GDM1 (cell line): ENCODE data around the gene SPINK8.
A peak's percentile ranks its signal among the peaks of the same experiment; 100 is the strongest.
"Not testable (repeated sequence)": the region's sequence is repeated elsewhere in the genome, so short reads cannot be mapped to it uniquely, and the experiment has no call there.

Experiments used
- DNase-seq: peaks from one replicate; lab custom pipeline; 2025; lab: John Stamatoyannopoulos, UW

SPINK8 gene

DNA sequence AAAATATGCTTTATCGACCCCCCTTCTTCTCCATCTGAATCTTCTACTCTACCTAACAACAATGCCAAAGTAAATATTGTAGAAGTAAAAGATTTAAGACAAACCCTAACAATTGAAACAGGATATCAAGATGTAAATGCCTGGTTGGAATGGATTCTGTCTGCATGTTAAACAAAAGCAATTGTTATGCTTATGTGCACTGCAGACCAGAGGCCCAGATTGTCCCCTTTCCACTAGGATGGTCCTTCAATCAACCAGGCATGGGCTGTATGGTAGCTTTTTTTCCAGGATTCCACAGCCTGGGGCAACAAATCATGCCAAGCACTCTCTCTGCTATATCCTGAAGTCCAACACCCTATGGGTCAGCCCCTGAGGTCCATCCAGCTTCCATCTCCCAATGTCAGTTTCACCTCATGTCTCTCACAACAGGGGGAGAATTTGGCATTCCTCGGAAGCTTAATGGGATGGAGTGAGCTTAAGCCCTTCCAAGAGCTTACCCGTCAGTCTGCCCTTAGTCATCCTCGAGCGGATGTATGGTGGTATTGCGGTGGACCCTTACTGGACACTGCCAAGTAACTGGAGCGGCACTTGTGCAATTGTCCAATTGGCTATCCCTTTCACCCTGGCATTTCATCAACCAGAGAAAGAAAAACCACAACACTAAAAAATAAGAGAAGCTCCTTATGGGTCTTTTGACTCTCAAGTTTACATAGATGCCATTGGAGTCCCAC, 56.4 kb downstream of the SPINK8 start:
- no peak for DNase-seq

DNA sequence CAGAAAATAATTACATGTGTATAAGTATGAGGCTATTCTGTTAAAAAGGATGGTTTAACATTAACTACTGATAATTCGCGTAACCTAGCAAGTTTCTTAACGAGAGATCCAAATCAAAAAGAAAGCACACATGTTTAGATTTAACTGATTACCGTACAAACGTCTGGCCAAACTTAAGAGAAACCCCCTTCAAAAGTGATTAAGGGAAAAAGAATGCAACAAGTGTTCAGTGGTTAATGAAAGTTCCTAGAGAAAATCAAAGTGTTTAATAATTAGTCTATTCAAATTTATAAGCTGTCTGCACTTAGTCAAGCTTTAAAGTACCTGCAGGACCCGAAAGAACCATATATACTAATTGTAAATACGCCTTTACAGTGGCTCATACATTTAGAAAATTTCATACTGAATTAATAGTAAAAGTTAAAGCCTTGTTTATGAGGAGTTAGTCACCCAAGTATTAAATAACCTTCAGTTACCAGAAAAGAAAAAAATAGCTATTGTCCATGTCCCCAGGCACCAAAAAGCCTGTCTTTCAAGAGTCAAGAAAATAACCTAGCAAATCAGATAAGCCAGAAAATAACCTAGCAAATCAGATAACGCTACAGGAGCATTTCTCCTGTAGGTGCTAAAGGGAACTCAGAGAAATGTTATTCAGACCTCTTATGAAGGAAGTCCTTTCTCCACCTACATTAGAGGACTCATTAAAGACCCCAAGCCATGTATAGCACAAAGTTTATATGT, 58.0 kb downstream of the SPINK8 start:
- no peak for DNase-seq

DNA sequence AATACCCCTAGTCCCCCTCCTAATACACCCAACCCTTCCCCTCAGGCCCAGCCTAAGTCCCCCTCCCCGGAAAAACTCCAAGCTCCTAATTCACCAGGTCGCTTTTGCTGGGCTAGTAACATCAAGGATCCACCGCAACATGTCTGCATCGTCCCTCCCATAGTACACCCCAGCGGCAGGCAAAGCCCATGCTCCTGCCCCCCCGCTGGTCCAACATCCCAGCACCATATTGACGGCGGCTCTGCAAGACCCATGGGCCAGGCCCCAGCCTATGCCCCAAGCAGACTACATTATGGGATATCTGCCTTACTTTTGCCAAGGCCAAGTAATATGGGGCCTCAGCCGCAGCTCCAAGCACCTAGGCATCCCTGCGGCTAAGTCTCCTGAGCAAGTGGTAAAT, 59.0 kb downstream of the SPINK8 start:
- no peak for DNase-seq

DNA sequence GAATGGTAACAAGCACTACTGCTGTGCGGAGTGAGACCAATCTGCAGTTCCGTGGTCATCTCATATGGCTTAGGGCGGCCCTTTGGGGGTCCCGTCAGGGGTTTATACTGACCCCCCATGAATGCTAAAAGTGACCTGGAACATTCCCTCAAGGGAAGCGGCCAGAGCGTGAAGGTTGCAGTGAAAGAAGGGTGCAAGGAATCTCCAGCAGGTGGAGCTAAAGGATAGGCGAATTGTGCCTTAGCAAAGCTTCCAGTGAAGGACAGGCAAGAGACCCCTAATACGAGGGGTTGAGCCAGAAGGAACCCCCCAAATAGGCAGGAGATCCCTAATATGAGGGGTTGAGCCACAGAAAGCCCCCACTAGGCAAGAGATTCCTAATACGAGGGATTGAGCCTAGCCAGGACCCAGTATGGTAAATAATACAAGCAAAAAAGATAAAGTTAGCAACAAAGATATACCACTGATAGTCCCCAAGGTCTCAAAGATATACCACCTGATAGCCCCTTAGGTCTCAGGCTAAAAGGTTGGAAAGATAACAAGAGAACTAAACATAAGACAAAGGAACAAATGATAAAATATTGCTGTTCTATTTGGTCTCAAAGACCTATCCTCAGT, 59.8 kb downstream of the SPINK8 start:
- peak; percentile 33 for DNase-seq

DNA sequence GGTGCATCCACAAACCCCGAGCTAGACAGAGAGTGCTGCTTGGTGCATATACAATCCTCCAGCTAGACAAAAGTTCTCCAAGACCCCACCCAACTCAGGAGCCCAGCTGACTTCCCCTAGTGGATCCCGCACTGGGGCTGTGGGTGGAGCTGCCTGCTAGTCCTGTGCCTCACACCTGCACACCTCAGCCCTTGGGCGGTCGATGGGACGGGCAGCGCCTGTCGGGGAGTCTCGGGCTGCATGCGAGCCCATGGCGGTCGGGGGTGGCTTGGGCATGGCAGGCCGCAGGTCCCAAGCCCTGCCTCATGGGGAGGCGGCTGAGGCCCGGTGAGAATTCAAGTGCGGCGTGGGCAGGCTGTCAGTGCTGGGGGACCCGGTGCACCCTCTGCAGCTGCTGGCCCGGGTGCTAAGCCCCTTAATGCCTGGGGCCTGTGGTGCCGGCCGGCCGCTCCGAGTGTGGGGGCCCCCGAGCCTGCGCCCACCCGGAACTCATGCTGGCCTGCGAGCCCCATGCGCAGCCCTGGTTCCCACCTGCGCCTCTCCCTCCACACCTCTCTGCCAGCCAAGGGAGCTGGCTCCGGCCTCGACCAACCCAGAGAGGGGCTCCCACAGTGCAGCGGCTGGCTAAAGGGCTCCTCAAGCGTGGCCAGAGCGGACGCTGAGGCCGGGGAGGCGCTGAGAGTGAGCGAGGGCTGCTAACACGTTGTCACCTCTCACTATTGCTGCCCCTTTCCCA, 61.5 kb downstream of the SPINK8 start:
- DNase-seq: no peak

DNA sequence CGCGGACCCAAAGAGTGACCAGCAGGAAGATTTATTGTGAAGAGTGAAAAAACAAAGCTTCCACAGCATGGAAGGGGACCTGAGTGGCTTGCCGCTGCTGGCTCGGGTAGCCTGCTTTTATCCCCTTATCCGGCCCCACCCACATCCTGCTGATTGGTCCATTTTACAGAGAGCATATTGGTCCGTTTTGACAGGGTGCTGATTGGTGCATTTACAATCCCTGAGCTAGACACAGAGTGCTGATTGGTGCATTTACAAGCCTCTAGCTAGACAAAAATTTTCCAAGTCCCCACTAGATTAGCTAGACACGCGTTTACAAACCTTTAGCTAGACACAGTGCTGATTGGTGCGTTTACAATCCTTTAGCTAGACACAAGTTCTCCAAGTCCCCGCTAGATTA, 62.2 kb downstream of the SPINK8 start:
- not testable (repeated sequence) for DNase-seq

DNA sequence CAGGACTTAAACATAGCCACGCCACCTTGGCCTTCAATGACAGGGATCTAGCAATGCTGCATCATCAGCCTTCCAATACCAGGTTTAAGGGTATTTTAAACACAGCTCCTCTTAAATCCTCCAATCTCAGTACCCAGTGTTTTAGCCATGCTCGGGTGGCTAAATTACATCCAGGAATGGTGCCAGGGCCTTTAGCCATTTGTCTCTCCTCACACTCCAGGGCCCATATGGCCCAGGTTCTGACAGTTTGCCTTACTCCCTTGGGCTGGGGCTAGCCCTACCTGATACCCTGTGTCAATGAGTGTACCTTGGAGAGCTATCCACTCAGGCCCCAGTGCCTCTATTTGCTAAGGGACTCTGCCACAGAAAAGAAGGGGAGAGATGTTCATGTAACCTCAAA, 63.2 kb downstream of the SPINK8 start:
- no peak for DNase-seq

DNA sequence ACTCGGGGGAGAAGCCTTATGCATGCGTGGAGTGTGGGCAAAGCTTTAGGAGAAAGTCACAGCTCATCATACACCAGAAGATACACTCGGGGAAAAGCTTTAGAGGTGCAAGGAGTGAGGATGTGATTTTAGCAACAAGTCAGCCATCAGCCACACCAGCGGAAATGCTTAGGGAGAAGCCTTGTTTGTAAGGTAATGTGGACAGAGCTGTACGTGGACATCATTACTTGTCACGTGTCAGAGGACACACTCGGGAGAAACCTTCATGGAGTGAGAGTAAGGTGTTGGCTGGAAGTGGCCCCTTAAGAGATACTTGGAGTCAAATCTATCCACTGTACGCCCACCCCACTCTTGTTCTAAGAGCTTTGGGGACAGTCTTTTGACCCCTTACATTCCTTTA, 63.9 kb downstream of the SPINK8 start:
- no peak for DNase-seq

DNA sequence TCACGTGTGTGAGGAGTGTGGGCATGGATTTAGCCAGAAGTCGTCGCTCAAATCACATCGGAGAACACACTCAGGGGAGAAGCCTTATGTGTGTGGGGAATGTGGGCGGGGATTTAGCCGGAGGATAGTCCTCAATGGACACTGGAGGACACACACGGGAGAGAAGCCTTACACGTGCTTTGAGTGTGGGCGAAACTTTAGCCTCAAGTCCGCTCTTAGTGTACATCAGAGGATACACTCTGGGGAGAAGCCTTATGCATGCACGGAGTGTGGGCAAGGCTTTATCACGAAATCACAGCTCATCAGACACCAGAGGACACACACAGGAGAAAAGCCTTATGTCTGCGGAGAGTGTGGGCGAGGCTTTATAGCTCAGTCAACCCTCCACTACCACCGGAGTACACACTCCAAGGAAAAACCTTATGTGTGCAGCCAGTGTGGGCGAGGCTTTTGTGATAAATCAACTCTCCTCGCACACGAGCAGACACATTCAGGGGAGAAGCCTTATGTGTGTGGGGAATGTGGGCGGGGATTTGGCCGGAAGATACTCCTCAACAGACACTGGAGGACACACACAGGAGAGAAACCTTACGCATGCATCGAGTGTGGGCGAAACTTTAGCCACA, 64.4 kb downstream of the SPINK8 start:
- DNase-seq: no peak

DNA sequence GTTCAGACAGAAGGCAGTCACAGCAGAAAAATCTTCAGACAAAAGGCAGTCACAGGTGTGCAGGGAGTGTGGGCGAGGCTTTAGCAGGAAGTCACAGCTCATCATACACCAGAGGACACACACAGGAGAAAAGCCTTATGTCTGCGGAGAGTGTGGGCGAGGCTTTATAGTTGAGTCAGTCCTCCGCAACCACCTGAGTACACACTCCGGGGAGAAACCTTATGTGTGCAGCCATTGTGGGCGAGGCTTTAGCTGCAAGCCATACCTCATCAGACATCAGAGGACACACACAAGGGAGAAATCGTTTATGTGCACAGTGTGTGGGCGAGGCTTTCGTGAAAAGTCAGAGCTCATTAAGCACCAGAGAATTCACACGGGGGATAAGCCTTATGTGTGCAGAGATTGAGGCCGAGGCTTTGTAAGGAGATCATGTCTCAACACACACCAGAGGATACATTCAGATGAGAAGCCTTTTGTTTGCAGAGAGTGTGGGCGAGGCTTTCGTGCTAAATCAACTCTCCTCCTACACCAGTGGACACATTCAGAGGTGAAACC, 65.0 kb downstream of the SPINK8 start:
- DNase-seq: no peak

DNA sequence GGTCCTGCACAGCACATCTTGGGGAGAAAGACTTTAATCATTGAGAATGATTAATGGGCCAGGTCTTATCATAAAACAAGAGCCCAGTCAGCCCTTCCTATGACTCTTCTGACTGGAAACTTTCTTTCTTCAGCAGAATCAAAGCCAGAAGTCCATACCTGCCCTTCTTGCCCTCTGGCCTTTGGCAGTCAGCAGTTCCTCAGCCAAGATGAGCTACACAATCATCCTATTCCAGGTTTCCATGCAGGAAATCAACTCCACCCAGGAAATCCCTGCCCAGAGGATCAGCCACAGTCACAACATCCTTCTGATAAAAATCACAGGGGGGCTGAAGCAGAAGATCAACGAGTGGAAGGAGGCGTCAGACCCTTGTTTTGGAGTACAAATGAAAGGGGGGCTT, 65.7 kb downstream of the SPINK8 start:
- no peak for DNase-seq

DNA sequence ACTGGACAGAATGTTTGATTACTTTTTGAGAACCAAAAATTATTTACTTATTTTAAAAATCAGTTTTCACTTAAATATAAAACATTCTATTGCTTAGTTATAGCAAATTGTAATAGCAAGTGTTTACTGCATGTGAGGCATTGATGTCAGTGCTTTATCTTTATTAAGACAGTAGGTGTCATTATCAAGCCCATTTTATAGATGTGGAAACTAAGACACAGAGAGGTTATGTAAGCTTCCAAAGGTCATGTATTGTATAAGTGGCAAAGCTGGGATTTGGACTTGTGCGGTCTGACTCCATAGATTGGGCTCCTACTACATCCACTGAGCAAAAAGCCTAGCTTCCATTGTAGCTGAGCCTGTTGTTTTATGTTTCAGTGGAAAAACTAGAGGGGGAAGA, 74.9 kb downstream of the SPINK8 start:
- no peak for DNase-seq
